Prostate gland (tissue), 2 donors: Measurements from ENCODE around the gene DDX6.
"Not testable (repeated sequence)": the region's sequence is repeated elsewhere in the genome, so short reads cannot be mapped to it uniquely, and the experiment has no call there.

ENCODE experiments used
- POLR2A ChIP-seq: fragments of 450-650 bp; IDR thresholded peaks from one replicate; pipeline ENCODE4 v1.6.1; 2016; ENCODE audit warnings: antibody characterized with exemption, mild to moderate bottlenecking
- POLR2AphosphoS5 ChIP-seq: sonication (generic); formaldehyde crosslinking; IDR thresholded peaks from one replicate; pipeline ENCODE4 v1.6.1; 2017; ENCODE audit warnings: antibody characterized with exemption
- TF ChIP-seq, protein P1 (sequence below), 4 experiments: fragments of 200-600 bp in 2 of 4; fragments of 450-650 bp in 2 of 4; sonication (generic) in 2 of 4; IDR thresholded peaks; 1 replicate in 3 of 4; 2 replicates in 1 of 4; pipeline ENCODE4 v1.5.1; 2016 to 2019; ENCODE audit warnings: antibody characterized with exemption in 4 of 4, mild to moderate bottlenecking in 2 of 4, moderate library complexity in 2 of 4

DNA sequence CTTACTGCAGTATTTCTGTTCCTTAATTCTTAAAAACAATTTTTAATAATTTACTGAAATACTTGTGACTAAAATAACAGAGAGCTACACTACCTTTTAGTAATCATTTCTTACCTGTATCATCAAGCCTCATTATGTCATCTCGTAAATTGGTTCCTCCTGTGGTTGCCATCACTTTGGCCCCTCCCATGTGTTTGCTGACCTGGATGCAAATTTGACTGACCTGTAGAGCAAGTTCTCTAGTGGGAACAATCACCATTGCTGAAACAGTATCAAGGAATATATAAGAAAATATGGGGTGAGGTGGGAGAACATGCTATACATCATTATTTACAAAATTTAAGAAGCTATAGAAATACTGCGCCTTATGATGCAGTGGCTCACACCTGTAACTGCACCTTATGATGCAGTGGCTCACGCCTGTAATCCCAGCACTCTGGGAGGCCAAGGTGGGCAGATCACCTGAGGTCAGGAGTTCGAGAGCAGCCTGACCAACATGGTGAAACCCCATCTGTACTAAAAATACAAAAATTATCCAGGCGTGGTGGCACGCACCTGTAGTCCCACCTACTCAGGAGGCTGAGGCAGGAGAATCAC lies 25.8 kb downstream of the DDX6 start:
- TF ChIP-seq POLR2A = not testable (repeated sequence)
- TF ChIP-seq, protein P1, sequence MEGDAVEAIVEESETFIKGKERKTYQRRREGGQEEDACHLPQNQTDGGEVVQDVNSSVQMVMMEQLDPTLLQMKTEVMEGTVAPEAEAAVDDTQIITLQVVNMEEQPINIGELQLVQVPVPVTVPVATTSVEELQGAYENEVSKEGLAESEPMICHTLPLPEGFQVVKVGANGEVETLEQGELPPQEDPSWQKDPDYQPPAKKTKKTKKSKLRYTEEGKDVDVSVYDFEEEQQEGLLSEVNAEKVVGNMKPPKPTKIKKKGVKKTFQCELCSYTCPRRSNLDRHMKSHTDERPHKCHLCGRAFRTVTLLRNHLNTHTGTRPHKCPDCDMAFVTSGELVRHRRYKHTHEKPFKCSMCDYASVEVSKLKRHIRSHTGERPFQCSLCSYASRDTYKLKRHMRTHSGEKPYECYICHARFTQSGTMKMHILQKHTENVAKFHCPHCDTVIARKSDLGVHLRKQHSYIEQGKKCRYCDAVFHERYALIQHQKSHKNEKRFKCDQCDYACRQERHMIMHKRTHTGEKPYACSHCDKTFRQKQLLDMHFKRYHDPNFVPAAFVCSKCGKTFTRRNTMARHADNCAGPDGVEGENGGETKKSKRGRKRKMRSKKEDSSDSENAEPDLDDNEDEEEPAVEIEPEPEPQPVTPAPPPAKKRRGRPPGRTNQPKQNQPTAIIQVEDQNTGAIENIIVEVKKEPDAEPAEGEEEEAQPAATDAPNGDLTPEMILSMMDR (IDR thresholded peaks at IDR 0.05) = not testable (repeated sequence)
- TF ChIP-seq POLR2AphosphoS5 = peak; percentile 84
